ENCODE results near the gene CELF1. TPM values are rescaled to one million over a fixed set of nuclear protein-coding genes. Genes with fewer than 3 reads are reported as not detected.

CELF1 gene
- total and polyA plus RNA-seq, 9 of the 15 experiments (the other 6 are each of a cell fraction or from before 2014, with no cell fraction given) = 11.3 to 142 (median 77.4) TPM

GRCh38 chr11:47502767-47503166, 50.2 kb downstream of the CELF1 start:
- ChIA-PET CTCF (ENCODE audit: low intra/inter-chr PET ratio) (no interaction called here), POLR2A (no interaction called here)
- H3K4me2 ChIP-seq (ENCODE audit: insufficient read depth, low read length) = no peak overlapping the region
- TF ChIP-seq RBM39 (optimal IDR thresholded peaks at IDR 0.05; ENCODE audit: low read depth, low read length) = no peak
- TF ChIP-seq THAP7 (CRISPR knock-in tag; IDR thresholded peaks at IDR 0.05) = no peak
- 0 out of 2 replicates have a peak, but pooled peaks have one; percentile 7 for TF ChIP-seq CEBPG (CRISPR knock-in tag; IDR thresholded peaks at IDR 0.05)
- TF ChIP-seq CEBPG (tag; conservative IDR thresholded peaks at IDR 0.05 in 1 of 2, IDR thresholded peaks at IDR 0.05 in 1 of 2) = no peak
- H3K9ac ChIP-seq (ENCODE audit: insufficient read depth in 1 of 2, low read depth in 2 of 2, low read length in 2 of 2) = no peak overlapping the region
- H3K4me1 ChIP-seq (replicated peaks in 1 of 2; ENCODE audit: control insufficient read depth in 2 of 2, insufficient read depth in 2 of 2, low read length in 2 of 2) = peaks cover 12 to 25% of the 10 kb centered on the region in 2 experiments
- no peaks in the 10 kb centered on the region for H3K9me3 ChIP-seq (replicated peaks; ENCODE audit: control insufficient read depth, insufficient read depth, low read depth, low read length)
- in situ Hi-C loops (cut with MboI) (no loop called here), intact Hi-C loops (cut with micrococcal nuclease) (no loop called here)
- peaks cover 99% of the 10 kb centered on the region for H3K79me2 ChIP-seq (ENCODE audit: control insufficient read depth, insufficient read depth, low read length)
- peaks cover 4% of the 10 kb centered on the region for H3K9me1 ChIP-seq (ENCODE audit: control insufficient read depth, insufficient read depth, low read length)
- 44% methylated on average over 1 of the region's 3 CpGs for WGBS (ENCODE audit: insufficient coverage, low coverage, missing lambda C conversion rate)
- DNase-seq (ENCODE audit: extremely low read depth in 1 of 4, low spot score in 3 of 4) (no peak), ATAC-seq (no peak), FAIRE-seq (no peak)
- H3K4me3 ChIP-seq = no peak overlapping the region
- H4K20me1 ChIP-seq (replicated peaks; ENCODE audit: control insufficient read depth, insufficient read depth, low read length) = peaks cover 20% of the 10 kb centered on the region
- no peaks in the 10 kb centered on the region for H3K27me3 ChIP-seq (ENCODE audit: control insufficient read depth in 2 of 2, insufficient read depth in 2 of 2, low read length in 2 of 2)
- BruUV-seq (replicated peaks) = no TSS peak
- peaks cover 48% of the 10 kb centered on the region for H3K36me3 ChIP-seq (ENCODE audit: control insufficient read depth, insufficient read depth, low read length)
- no peak overlapping the region for H2AFZ ChIP-seq (ENCODE audit: low read depth, low read length)
- no peak overlapping the region for H3K27ac ChIP-seq (ENCODE audit: extremely low read depth, low read depth, low read length)

GRCh38 chr11:47501101-47501500, 51.8 kb downstream of the CELF1 start:
- DNase-seq (ENCODE audit: extremely low read depth in 1 of 4, low spot score in 3 of 4) (no peak), ATAC-seq (peak; percentile 26; the same call in 2 of the 3 replicates), FAIRE-seq (no peak)
- no peak overlapping the region for H3K27ac ChIP-seq (ENCODE audit: extremely low read depth, low read depth, low read length)
- no peak overlapping the region for H3K9ac ChIP-seq (ENCODE audit: insufficient read depth in 1 of 2, low read depth in 2 of 2, low read length in 2 of 2)
- H2AFZ ChIP-seq (ENCODE audit: low read depth, low read length) = no peak overlapping the region
- no TSS peak for BruUV-seq (replicated peaks)
- no peak overlapping the region for H3K4me2 ChIP-seq (ENCODE audit: insufficient read depth, low read length)
- ChIA-PET CTCF (ENCODE audit: low intra/inter-chr PET ratio) (interaction anchor here (0.6 kb wide), 1 partner anchor 96 kb away, joined by 4 read pairs; no protein-coding TSS in a partner anchor), POLR2A (interaction anchor here (0.6 to 4.1 kb wide), 6 partner anchors 9 to 99 kb away, joined by 3 to 14 read pairs (median 4); no protein-coding TSS in a partner anchor)
- H3K4me1 ChIP-seq (replicated peaks in 1 of 2; ENCODE audit: control insufficient read depth in 2 of 2, insufficient read depth in 2 of 2, low read length in 2 of 2) = peaks cover 6 to 10% of the 10 kb centered on the region in 2 experiments; a peak in 4 of 5 replicates
- no peaks in the 10 kb centered on the region for H3K9me3 ChIP-seq (replicated peaks; ENCODE audit: control insufficient read depth, insufficient read depth, low read depth, low read length)
- peaks cover 19% of the 10 kb centered on the region for H4K20me1 ChIP-seq (replicated peaks; ENCODE audit: control insufficient read depth, insufficient read depth, low read length)
- H3K79me2 ChIP-seq (ENCODE audit: control insufficient read depth, insufficient read depth, low read length) = peaks cover 99% of the 10 kb centered on the region
- H3K36me3 ChIP-seq (ENCODE audit: control insufficient read depth, insufficient read depth, low read length) = peaks cover 59% of the 10 kb centered on the region
- no peaks in the 10 kb centered on the region for H3K27me3 ChIP-seq (ENCODE audit: control insufficient read depth in 2 of 2, insufficient read depth in 2 of 2, low read length in 2 of 2)
- WGBS (ENCODE audit: insufficient coverage, low coverage, missing lambda C conversion rate) = 66% methylated on average over 5 of the region's 5 CpGs
- no peak overlapping the region for H3K4me3 ChIP-seq
- peaks cover 4% of the 10 kb centered on the region for H3K9me1 ChIP-seq (ENCODE audit: control insufficient read depth, insufficient read depth, low read length)
- intact Hi-C loops (cut with micrococcal nuclease) (no loop called here), in situ Hi-C loops (cut with MboI) (no loop called here)
- no peak for TF ChIP-seq ZNF57 (CRISPR knock-in tag; IDR thresholded peaks at IDR 0.05)
- no peak for TF ChIP-seq ARID1B (IDR thresholded peaks at IDR 0.05)
- no peak for TF ChIP-seq BRD4 (IDR thresholded peaks at IDR 0.05)
- no peak for TF ChIP-seq ETS1 (conservative IDR thresholded peaks at IDR 0.05; ENCODE audit: control insufficient read depth, low read depth, low read length)
- no peak for TF ChIP-seq ZBTB8A (IDR thresholded peaks at IDR 0.05; ENCODE audit: partially characterized antibody)
- TF ChIP-seq SP1 (CRISPR knock-in tag; IDR thresholded peaks at IDR 0.05) = no peak
- no peak for TF ChIP-seq ZFP36 (IDR thresholded peaks at IDR 0.05; ENCODE audit: low read depth, low read length, partially characterized antibody)
- no peak for TF ChIP-seq ZNF165 (CRISPR knock-in tag; IDR thresholded peaks at IDR 0.05; ENCODE audit: borderline replicate concordance)
